GM18873 (cell line): Measurements from ENCODE around the gene CHST11.
A peak's percentile ranks its signal among the peaks of the same experiment; 100 is the strongest.

Experiments
- ATAC-seq: cut with Tn5 transposase; IDR thresholded peaks from one replicate; pipeline ENCODE4 v1.9.1; 2021; ENCODE audit warnings: mild to moderate bottlenecking, moderate library complexity, moderate number of reproducible peaks; ENCODE audit not compliant: unreplicated experiment, low FRiP score

The CHST11 gene

GRCh38 chr12:104638218-104638850 is 181.6 kb downstream of the CHST11 start:
- ATAC-seq, result no peak

DNA sequence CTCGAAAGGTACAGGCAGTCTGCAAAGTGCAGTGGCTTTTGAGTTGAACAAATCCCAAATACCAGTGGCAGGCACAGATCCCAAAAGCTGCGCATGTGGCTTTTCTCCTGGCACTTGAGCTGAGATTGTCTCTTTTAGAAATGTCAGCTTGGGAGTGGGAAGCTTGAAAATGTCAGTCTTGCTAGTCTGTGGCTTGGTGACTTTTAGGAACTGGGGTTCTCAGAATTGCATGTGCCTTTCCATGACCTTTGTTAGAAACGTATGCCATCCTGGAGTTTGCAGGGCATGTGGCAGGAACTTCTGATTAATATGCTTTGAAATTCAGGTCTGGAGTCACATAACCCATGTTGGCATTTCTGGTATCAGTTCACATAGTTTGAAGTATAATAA is 182.1 kb downstream of the CHST11 start:
- no peak for ATAC-seq

DNA sequence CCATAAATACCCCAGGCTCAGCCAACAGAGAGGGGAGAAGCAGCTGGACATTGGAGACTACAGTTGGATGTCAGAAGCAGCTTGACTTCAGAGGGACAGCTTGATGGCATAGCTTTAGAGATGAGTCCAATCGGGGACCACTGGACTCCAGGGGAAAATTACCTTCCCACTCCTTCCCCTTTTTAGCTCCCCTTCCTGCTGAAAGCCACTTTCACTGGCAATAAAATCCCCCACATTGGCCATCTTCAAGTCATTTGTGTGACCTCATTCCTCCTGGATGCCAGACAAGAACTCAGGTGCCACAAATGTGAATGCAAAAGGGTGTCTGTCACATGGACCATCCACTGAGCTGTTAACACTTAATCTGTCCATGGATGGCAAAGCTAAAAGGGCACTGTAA is 184.2 kb downstream of the CHST11 start:
- ATAC-seq, result no peak

- ATAC-seq, result peak; percentile 92
Observed at GRCh38 chr12:104641862-104642261, 185.1 kb downstream of the CHST11 start.

DNA sequence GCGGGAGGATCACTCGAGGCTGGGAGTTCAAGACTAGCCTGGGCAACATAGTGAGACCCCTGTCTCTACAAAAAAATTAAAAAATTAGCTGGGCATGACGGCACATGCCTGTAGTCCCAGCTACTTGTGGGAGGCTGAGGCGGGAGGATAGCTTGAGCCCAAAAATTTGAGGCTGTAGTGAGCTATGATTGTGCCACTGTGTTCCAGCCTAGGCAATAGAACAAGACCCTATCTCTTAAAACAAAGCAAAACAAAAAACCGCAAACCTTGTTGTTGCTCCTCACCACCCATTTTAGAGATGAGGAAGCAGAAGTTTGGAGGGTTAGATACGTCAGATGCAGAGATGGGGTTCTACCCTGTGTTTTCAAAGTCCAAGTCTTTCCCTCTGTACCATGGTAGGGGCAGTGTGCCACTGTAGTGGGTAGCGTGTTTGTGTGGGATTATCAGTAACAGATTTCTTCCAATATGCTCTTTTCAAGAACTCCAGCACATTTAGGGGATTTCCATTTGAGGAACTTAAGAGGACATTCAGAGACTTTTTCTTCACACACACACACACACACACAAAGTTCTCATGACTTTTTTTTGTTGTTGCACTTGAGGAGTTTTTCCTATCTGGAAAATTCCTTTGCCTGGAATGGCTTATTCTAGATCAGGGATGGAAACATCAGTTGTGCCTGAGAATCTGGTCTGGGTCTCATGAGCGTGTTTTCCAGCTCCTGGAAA is 186.5 kb downstream of the CHST11 start:
- no peak for ATAC-seq

GRCh38 chr12:104643819-104644669 is 187.3 kb downstream of the CHST11 start:
- no peak for ATAC-seq

DNA sequence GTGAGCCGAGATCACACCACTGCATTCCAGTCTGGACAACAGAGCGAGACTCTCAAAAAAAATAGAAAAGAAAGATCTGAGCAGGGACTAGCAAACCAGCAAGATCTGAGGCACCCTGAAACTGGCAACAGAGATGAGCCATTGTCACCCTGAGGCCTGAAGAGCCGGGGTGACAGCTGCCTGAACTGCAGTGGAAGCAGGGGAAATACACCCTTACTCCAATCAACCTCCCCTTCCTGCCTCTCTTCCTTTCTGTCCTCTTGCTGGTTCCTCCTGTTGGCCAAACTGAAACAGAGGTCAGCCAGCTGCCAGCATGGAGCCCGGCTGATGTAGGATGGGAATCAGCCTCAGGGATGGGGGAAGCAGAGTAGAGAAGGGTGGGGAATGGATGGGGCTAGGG is 192.0 kb downstream of the CHST11 start:
- no peak for ATAC-seq

- ATAC-seq, result no peak
Observed at GRCh38 chr12:104649217-104649824, 192.6 kb downstream of the CHST11 start.

GRCh38 chr12:104649921-104650320 is 193.2 kb downstream of the CHST11 start:
- no peak for ATAC-seq

DNA sequence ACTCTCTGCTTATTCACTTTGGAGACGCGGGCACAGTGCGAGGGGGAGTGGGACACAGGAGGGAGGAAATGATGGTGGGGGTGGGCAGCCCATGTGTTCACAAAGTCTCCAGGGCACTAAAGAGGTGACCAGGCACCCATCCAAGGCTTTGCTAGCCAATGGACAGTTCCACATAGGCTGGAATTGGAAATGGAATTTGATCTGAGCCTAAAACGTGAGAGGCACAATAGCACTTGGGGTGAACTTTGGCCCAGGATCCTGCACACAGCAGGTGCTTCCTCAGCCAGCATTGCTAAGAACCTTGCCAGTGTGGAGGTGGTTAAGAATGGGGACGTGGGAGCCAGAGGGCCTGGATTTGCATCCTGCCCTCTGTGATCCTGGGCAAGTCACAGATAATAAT is 193.8 kb downstream of the CHST11 start:
- ATAC-seq, result no peak

DNA sequence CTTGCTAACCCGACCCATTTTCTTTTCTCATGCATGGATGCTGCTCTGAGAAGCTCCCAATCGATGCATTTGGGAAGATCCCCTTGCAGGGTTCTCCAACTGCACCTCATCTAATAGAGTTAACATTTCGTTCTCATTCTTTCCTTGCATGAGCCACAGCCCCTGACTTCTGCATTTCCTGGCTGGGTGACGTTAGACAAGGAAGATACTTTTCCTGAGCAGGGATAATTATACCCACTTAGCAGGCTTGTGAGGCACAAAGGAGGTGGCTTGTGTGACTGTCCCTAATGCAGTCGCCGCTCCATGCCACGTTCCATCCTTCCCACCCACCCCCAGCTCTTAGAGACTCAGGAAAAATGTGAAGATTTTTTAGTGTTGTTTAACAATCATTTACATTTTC is 195.1 kb downstream of the CHST11 start:
- ATAC-seq, result no peak

DNA sequence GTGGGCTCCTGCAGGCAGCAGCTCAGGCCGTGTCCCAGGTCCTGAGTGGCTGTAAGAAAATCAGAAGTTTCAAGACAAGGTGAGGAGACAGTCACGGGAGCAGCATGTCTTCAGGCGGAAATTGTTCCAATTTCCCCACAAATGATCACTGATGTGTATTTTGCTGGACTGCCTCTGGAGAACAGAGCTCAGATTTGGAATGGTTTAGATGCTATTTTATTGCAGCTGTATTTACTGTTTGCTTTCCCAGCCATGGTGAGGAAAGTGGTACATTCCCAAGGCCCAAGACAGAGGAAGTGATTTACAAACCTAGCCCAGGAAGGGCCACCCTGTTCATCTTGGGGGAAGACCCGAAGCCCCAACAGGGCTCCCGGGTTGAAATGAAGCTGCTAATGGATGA is 195.6 kb downstream of the CHST11 start:
- no peak for ATAC-seq

DNA sequence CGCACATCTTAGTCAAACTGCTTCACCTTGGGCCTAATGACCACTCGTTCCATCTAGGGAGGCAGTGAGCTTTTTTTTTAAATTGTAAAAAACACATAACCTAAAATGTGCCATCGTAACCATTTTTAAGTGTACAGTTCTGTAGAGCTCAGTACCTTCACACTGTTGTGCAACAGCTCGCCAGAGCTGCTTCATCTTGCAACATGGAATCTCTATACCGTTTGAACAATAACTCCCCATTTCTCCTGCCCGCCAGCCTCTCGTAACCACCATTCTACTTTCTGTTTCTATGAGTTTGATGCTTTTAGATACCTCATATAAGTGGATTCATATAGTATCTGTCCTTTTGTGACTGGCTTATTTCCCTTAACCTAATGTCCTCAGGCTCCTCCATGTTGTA is 196.2 kb downstream of the CHST11 start:
- ATAC-seq, result no peak

DNA sequence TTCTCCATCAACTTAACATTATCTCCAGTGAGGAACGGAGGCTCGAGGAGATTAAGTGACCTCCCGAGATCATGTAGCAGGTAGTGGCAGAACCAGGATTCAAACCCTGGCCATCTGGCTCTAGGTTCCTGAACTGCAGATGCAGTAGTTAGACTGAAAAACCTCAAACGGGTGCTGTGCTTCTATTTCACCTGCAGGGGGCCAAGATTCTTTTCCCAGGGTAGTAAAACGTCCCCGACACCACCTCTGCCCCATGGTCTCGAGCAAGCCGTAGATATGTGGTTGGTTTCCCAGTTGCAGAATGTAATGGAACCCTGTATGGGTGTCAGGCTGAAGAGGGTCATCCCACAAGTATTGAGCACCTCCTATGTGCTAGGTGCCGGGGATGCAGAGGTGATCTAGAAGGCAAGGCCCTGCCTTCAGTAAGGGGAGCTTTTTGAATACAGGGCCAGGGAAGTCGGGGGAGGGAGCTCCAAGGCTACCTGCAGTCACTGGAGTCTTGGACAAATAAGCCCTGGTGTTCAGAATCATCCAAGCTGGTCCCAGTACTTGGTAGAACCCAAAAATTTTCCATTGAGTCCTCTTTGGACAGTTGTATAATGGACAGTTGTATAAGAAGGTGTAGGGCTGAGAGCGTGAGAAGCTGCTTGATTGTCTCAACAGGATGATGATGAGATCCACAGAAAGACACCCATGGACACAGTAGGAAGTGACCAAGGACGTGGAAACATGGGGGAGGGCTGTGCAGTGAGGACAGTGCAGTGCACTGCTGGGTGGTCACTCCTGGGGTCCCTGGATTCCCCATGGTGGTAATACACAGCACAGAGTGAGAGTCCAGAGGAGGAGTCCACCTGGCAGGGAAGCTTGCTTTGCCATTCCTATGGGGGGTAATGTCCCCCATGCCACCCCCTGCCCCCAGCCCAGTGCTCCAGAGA is 197.2 kb downstream of the CHST11 start:
- no peak for ATAC-seq

DNA sequence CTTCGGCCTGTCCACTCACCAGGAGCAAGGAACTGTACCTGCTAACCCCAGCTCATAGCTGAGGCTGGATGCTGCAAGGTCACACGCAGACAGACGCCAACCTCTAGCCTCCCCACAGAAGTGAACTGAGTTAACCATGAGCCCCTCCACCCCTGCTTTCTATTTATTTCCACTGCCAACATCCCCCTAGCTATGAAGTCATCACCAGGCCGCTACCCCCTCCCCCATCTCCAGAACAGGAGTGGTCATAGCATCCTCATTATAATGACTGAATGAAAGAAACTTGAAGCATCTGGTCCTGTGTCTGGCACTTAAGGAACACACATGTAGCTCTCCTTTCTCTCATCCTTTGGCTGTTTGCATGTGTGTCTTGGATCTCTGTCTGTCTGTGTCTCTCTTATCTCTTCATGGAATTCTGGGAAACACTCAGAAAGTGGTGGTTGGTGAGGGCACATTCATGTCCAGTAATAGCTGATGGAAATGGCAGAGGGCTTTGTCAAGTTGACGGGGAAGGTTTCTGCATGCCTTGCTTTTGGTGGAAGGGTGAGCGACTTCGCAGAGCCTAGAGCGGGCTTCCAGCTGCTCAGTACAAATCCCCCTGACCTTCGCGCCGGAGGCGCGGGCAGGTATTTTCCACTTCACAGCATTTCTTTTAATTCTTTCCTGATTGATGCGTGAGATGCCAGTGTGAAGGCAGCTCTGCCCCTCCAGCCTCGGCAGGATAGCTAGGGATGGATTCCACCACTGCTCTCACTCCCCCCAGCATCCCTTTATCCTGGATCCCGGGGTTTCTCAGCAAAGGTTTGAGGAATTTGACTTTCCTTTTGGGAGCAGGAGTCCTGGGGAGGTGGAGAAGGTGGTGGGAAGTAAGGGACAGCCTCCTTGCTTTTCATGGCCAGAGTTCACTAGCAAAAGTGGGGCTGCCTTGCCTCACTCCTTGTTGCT is 198.2 kb downstream of the CHST11 start:
- ATAC-seq, result no peak

- no peak for ATAC-seq
Observed at GRCh38 chr12:104656383-104656782, 199.6 kb downstream of the CHST11 start.

GRCh38 chr12:104656921-104657320 is 200.2 kb downstream of the CHST11 start:
- ATAC-seq, result no peak

- no peak for ATAC-seq
Observed at GRCh38 chr12:104657726-104658484, 201.2 kb downstream of the CHST11 start.
